H9 (cell line): Measurements from ENCODE around the gene ZNRF1. TPM values are rescaled to one million over a fixed set of nuclear protein-coding genes. Genes with fewer than 3 reads are reported as not detected.

Source experiments
- DNase-seq: peaks from one replicate; pipeline ENCODE4 v3.0.0-alpha.2; 2017
- H2AFZ ChIP-seq: one replicate; pipeline ENCODE4 v1.6.1; 2013; ENCODE audit warnings: mild to moderate bottlenecking, low read length, control low read depth, moderate library complexity
- H2AK5ac ChIP-seq: 2 replicates; pipeline ENCODE4 v1.6.1; 2013; ENCODE audit warnings: low read length, control low read depth, mixed read lengths; ENCODE audit not compliant: insufficient read length
- H2BK120ac ChIP-seq: one replicate; pipeline ENCODE4 v1.6.1; 2013; ENCODE audit warnings: low read depth, mild to moderate bottlenecking, low read length, control low read depth, inconsistent platforms; ENCODE audit not compliant: poor library complexity, severe bottlenecking
- H2BK12ac ChIP-seq: 2 replicates; pipeline ENCODE4 v1.6.1; 2013; ENCODE audit warnings: low read length, control low read depth, mixed read lengths, low read depth; ENCODE audit not compliant: insufficient read length
- H2BK15ac ChIP-seq: 2 replicates; pipeline ENCODE4 v1.6.1; 2013; ENCODE audit warnings: low read depth, low read length, control low read depth
- H2BK20ac ChIP-seq: one replicate; pipeline ENCODE4 v1.6.1; 2013; ENCODE audit warnings: low read depth, mild to moderate bottlenecking, low read length, control low read depth, inconsistent platforms; ENCODE audit not compliant: poor library complexity, severe bottlenecking
- H2BK5ac ChIP-seq: 2 replicates; pipeline ENCODE4 v1.6.1; 2013; ENCODE audit warnings: low read length, control low read depth, mixed read lengths; ENCODE audit not compliant: insufficient read length
- H3K14ac ChIP-seq: 2 replicates; pipeline ENCODE4 v1.6.1; 2013; ENCODE audit warnings: low read length, control low read depth; ENCODE audit not compliant: insufficient read depth
- H3K18ac ChIP-seq: 2 replicates; pipeline ENCODE4 v1.6.1; 2013; ENCODE audit warnings: low read depth, mild to moderate bottlenecking, mixed read lengths, low read length, control low read depth; ENCODE audit not compliant: insufficient read length
- H3K23ac ChIP-seq: 2 replicates; pipeline ENCODE4 v1.6.1; 2013; ENCODE audit warnings: low read length, control low read depth, mixed read lengths, low read depth; ENCODE audit not compliant: insufficient read length
- H3K23me2 ChIP-seq: 2 replicates; pipeline ENCODE4 v1.6.1; 2013; ENCODE audit warnings: low read depth, mild to moderate bottlenecking, mixed read lengths, low read length, control low read depth; ENCODE audit not compliant: insufficient read length, poor library complexity, severe bottlenecking
- H3K27ac ChIP-seq: 2 replicates; pipeline ENCODE4 v1.5.1; 2013; ENCODE audit warnings: low read length, control low read depth, mixed read lengths, low read depth; ENCODE audit not compliant: insufficient read length
- H3K27me3 ChIP-seq: 2 replicates; pipeline ENCODE4 v1.6.1; 2013; ENCODE audit warnings: low read length, control low read depth, inconsistent platforms; ENCODE audit not compliant: insufficient read depth
- H3K4ac ChIP-seq: 2 replicates; pipeline ENCODE4 v1.6.1; 2013; ENCODE audit warnings: low read depth, mild to moderate bottlenecking, control low read depth, inconsistent platforms, low read length, moderate library complexity
- H3K4me1 ChIP-seq: 2 replicates; pipeline ENCODE4 v1.6.1; 2013; ENCODE audit warnings: low read length, control low read depth, inconsistent platforms; ENCODE audit not compliant: insufficient read depth
- H3K4me2 ChIP-seq: 2 replicates; pipeline ENCODE4 v1.6.1; 2013; ENCODE audit warnings: low read length, control low read depth, mixed read lengths; ENCODE audit not compliant: insufficient read length, insufficient read depth
- H3K56ac ChIP-seq: 2 replicates; pipeline ENCODE4 v1.6.1; 2013; ENCODE audit warnings: low read depth, mild to moderate bottlenecking, mixed read lengths, low read length, control low read depth; ENCODE audit not compliant: insufficient read length
- H3K79me1 ChIP-seq: 2 replicates; pipeline ENCODE4 v1.6.1; 2013; ENCODE audit warnings: low read depth, mild to moderate bottlenecking, moderate library complexity, low read length, control low read depth, inconsistent platforms; ENCODE audit not compliant: insufficient read depth, poor library complexity, severe bottlenecking
- H3K79me2 ChIP-seq: 2 replicates; pipeline ENCODE4 v1.6.1; 2013; ENCODE audit warnings: low read length, control low read depth, inconsistent platforms; ENCODE audit not compliant: insufficient read depth
- H3K9ac ChIP-seq: 2 replicates; pipeline ENCODE4 v1.6.1; 2013; ENCODE audit warnings: low read length, control low read depth, mixed read lengths; ENCODE audit not compliant: insufficient read length; ENCODE audit errors: extremely low read depth
- H3K9me3 ChIP-seq: one replicate; pipeline ENCODE4 v1.6.1; 2013; ENCODE audit warnings: low read depth, low read length, inconsistent platforms; ENCODE audit not compliant: control insufficient read depth
- H3T11ph ChIP-seq: one replicate; pipeline ENCODE4 v1.6.1; 2013; ENCODE audit warnings: mild to moderate bottlenecking, low read length, control low read depth, inconsistent platforms
- H4K20me1 ChIP-seq: one replicate; pipeline ENCODE4 v1.6.1; 2013; ENCODE audit not compliant: control insufficient read depth, insufficient read length, insufficient read depth
- H4K5ac ChIP-seq: 2 replicates; pipeline ENCODE4 v1.6.1; 2013; ENCODE audit warnings: low read depth, mild to moderate bottlenecking, mixed read lengths, low read length, control low read depth; ENCODE audit not compliant: insufficient read length
- H4K8ac ChIP-seq: replicated peaks from 2 replicates; pipeline ENCODE4 v1.6.1; 2013; ENCODE audit warnings: low read length, control low read depth, mixed read lengths, low read depth; ENCODE audit not compliant: insufficient read length
- H4K91ac ChIP-seq: 2 replicates; pipeline ENCODE4 v1.6.1; 2013; ENCODE audit warnings: low read depth, mild to moderate bottlenecking, moderate library complexity, mixed read lengths, low read length, control low read depth; ENCODE audit not compliant: insufficient read length
- H3K27ac Mint-ChIP-seq, 3 experiments: 2 replicates in 2 of 3; 3 replicates in 1 of 3; pipeline ENCODE4 v1.8.0; 2020 to 2021; ENCODE audit warnings: mixed read lengths in 3 of 3, mild to moderate bottlenecking in 1 of 3, moderate library complexity in 1 of 3
- H3K27me3 Mint-ChIP-seq: 2 replicates; pipeline ENCODE4 v1.8.0; 2021; ENCODE audit warnings: low read depth, mild to moderate bottlenecking, moderate library complexity, mixed read lengths
- H3K36me3 Mint-ChIP-seq, 3 experiments: 2 replicates in 2 of 3; 3 replicates in 1 of 3; pipeline ENCODE4 v1.8.0; 2020 to 2021; ENCODE audit warnings: low read depth in 3 of 3, mixed read lengths in 3 of 3; ENCODE audit not compliant: insufficient read depth in 1 of 3
- H3K4me1 Mint-ChIP-seq, 2 experiments: 2 replicates each; pipeline ENCODE4 v1.8.0; 2020; ENCODE audit warnings: mixed read lengths in 2 of 2
- H3K4me3 Mint-ChIP-seq, 2 experiments: 2 replicates in 1 of 2; 3 replicates in 1 of 2; pipeline ENCODE4 v1.8.0; 2020 to 2021; ENCODE audit warnings: mild to moderate bottlenecking in 2 of 2, mixed read lengths in 2 of 2, moderate library complexity in 1 of 2
- H3K9me3 Mint-ChIP-seq, 2 experiments: 2 replicates in 1 of 2; 3 replicates in 1 of 2; pipeline ENCODE4 v1.8.0; 2020; ENCODE audit warnings: mild to moderate bottlenecking in 2 of 2, mixed read lengths in 2 of 2, moderate library complexity in 1 of 2
- WGBS: extraction: QIAGEN DNeasy Blood & Tissue Kit; methylation state at CpG from one replicate; pipeline ENCODE4 v1.1.7; 2013; ENCODE audit warnings: missing lambda C conversion rate, low lambda C conversion rate, mixed read lengths; ENCODE audit not compliant: insufficient read length; ENCODE audit errors: extremely low coverage; 5-methylcytosine and 5-hydroxymethylcytosine counted together
- total RNA-seq: library from RNA; stranded (reverse); gene quantifications from 2 replicates; pipeline ENCODE4 v1.2.1, GENCODE V29; 2021
- TF ChIP-seq, protein P1 (sequence below): fragments of 200-600 bp; sonication (generic); conservative IDR thresholded peaks from 3 replicates; pipeline ENCODE4 v1.8.0; 2021; ENCODE audit warnings: antibody characterized with exemption, mild to moderate bottlenecking

The ZNRF1 gene
- total RNA-seq, 1 experiment from 2014 or later = 49.6 TPM

DNA sequence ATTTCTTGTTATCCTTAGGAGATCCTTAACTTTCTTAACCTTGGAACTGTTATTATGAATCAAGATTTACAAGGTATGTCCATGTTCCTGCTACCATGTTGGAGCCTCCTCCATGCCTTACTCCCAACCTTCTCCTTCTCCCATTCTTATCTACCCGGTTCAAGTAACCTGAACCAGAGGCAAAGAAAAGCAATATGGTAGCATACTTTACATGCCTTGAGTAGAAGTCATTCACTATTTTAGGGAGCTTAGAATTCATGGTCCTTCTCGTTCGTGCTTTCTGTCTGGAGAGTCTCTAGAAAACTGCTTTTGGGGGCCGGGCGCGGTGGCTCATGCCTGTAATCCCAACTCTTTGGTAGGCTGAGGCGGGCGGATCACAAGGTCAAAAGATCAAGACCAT lies 80.1 kb downstream of the ZNRF1 start:
- H3K23me2 ChIP-seq = no peaks in the 10 kb centered on the region
- H2BK120ac ChIP-seq = no peak overlapping the region
- H2AFZ ChIP-seq = no peak overlapping the region
- no peak overlapping the region for H3K23ac ChIP-seq
- no peaks in the 10 kb centered on the region for H3K27me3 Mint-ChIP-seq
- H3K56ac ChIP-seq = no peak overlapping the region
- WGBS = no CpG with 5 or more reads among the region's 8 CpGs
- H2BK12ac ChIP-seq = no peak overlapping the region
- H3K27ac Mint-ChIP-seq = peak overlapping the region in 2 of 3 experiments; percentile 21 to 27; a peak in 2 of 7 replicates
- no peak overlapping the region for H2AK5ac ChIP-seq
- H3K4me3 Mint-ChIP-seq = no peak overlapping the region
- H4K91ac ChIP-seq = no peak overlapping the region
- no peak overlapping the region for H3K4ac ChIP-seq
- H3T11ph ChIP-seq = no peak overlapping the region
- no peak overlapping the region for H3K4me2 ChIP-seq
- H4K20me1 ChIP-seq = no peaks in the 10 kb centered on the region
- H3K79me2 ChIP-seq = peaks cover 8% of the 10 kb centered on the region; the same call in 1 of the 2 replicates
- H3K4me1 ChIP-seq = peaks cover 10% of the 10 kb centered on the region; the same call in 1 of the 2 replicates
- H4K5ac ChIP-seq = no peak overlapping the region
- TF ChIP-seq, protein P1, sequence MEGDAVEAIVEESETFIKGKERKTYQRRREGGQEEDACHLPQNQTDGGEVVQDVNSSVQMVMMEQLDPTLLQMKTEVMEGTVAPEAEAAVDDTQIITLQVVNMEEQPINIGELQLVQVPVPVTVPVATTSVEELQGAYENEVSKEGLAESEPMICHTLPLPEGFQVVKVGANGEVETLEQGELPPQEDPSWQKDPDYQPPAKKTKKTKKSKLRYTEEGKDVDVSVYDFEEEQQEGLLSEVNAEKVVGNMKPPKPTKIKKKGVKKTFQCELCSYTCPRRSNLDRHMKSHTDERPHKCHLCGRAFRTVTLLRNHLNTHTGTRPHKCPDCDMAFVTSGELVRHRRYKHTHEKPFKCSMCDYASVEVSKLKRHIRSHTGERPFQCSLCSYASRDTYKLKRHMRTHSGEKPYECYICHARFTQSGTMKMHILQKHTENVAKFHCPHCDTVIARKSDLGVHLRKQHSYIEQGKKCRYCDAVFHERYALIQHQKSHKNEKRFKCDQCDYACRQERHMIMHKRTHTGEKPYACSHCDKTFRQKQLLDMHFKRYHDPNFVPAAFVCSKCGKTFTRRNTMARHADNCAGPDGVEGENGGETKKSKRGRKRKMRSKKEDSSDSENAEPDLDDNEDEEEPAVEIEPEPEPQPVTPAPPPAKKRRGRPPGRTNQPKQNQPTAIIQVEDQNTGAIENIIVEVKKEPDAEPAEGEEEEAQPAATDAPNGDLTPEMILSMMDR = no peak
- no peak overlapping the region for H3K18ac ChIP-seq
- no peak overlapping the region for H3K14ac ChIP-seq
- H3K79me1 ChIP-seq = peaks cover 4% of the 10 kb centered on the region
- no peak overlapping the region for H2BK20ac ChIP-seq
- no peaks in the 10 kb centered on the region for H3K27me3 ChIP-seq
- no peak overlapping the region for H3K27ac ChIP-seq
- H4K8ac ChIP-seq = no peak overlapping the region
- peaks cover 6 to 13% (median 10%) of the 10 kb centered on the region in 3 experiments for H3K36me3 Mint-ChIP-seq
- peaks cover 2 to 3% of the 10 kb centered on the region in 2 experiments; a peak in 1 of 5 replicates for H3K9me3 Mint-ChIP-seq
- no peak overlapping the region for H3K9ac ChIP-seq
- no peaks in the 10 kb centered on the region for H3K9me3 ChIP-seq
- no peak overlapping the region for H2BK5ac ChIP-seq
- no peak overlapping the region for H2BK15ac ChIP-seq
- peaks cover 36 to 45% of the 10 kb centered on the region in 2 experiments for H3K4me1 Mint-ChIP-seq
- no peak for DNase-seq
